A549 (cell line): Measurements from ENCODE around the gene FGF7.

Experiments
- CTCF ChIP-seq: fragments of >200 bp; sonication (Bioruptor Twin); formaldehyde crosslinking; IDR thresholded peaks from 3 replicates; pipeline ENCODE4 v1.5.1; 2016
- EP300 ChIP-seq, 2 experiments: fragments of >200 bp; sonication (Bioruptor Twin); formaldehyde crosslinking; IDR thresholded peaks; 2 replicates in 1 of 2; 3 replicates in 1 of 2; pipeline ENCODE4 v1.6.1; 2016 to 2017
- FOSL2 ChIP-seq, 2 experiments: fragments of 450-650 bp in 1 of 2; fragments of >200 bp in 1 of 2; sonication (Bioruptor Twin) in 1 of 2; formaldehyde crosslinking; IDR thresholded peaks; 2 replicates each; pipeline versions ENCODE4 v1.5.0 to v1.6.1; 2016 to 2020; ENCODE audit warnings: mild to moderate bottlenecking in 1 of 2, moderate library complexity in 1 of 2
- JUN ChIP-seq, 2 experiments: fragments of >200 bp; sonication (Bioruptor Twin); formaldehyde crosslinking; IDR thresholded peaks; 2 replicates in 1 of 2; 3 replicates in 1 of 2; pipeline ENCODE4 v1.6.1; 2016 to 2017
- KDM1A ChIP-seq: fragments of 200-600 bp; sonication (generic); IDR thresholded peaks from 2 replicates; pipeline ENCODE4 v1.6.1; 2016; ENCODE audit warnings: low read depth, mild to moderate bottlenecking
- MYC ChIP-seq: IDR thresholded peaks from 2 replicates; pipeline ENCODE4 v1.6.1; 2012; ENCODE audit warnings: mild to moderate bottlenecking, inconsistent platforms, low read length, improper control_type of control experiment, borderline replicate concordance
- NPAS2 ChIP-seq: fragments of 250-450 bp; sonication (Bioruptor Pico); IDR thresholded peaks from 2 replicates; pipeline ENCODE4 v1.8.0; 2022; ENCODE audit warnings: mild to moderate bottlenecking, moderate library complexity, borderline replicate concordance
- POLR2A ChIP-seq: IDR thresholded peaks from 2 replicates; pipeline ENCODE4 v1.6.1; 2012; ENCODE audit warnings: mild to moderate bottlenecking, low read length
- POLR2AphosphoS2 ChIP-seq: conservative IDR thresholded peaks from 2 replicates; pipeline ENCODE4 v1.6.1; 2012; ENCODE audit warnings: low read length, improper control_type of control experiment, inconsistent platforms
- RAD21 ChIP-seq, 2 experiments: fragments of >200 bp in 1 of 2; sonication (Bioruptor Twin) in 1 of 2; formaldehyde crosslinking in 1 of 2; IDR thresholded peaks in 1 of 2; conservative IDR thresholded peaks in 1 of 2; 2 replicates in 1 of 2; 3 replicates in 1 of 2; pipeline ENCODE4 v1.6.1; 2012 to 2018; ENCODE audit warnings: inconsistent platforms in 1 of 2
- REST ChIP-seq: fragments of 200-600 bp; sonication (generic); IDR thresholded peaks from 2 replicates; pipeline ENCODE4 v1.6.1; 2016; ENCODE audit warnings: antibody characterized with exemption, mild to moderate bottlenecking, moderate library complexity
- RFX5 ChIP-seq: fragments of 450-650 bp; IDR thresholded peaks from 2 replicates; pipeline ENCODE4 v1.7.1; 2014; ENCODE audit warnings: antibody characterized with exemption, mild to moderate bottlenecking, moderate library complexity
- SMC3 ChIP-seq: fragments of >200 bp; sonication (Bioruptor Twin); formaldehyde crosslinking; IDR thresholded peaks from 3 replicates; pipeline ENCODE4 v1.6.1; 2018; ENCODE audit warnings: inconsistent platforms
- SREBF2 ChIP-seq: fragments of 450-650 bp; IDR thresholded peaks from 2 replicates; pipeline ENCODE4 v1.6.1; 2014; ENCODE audit warnings: mild to moderate bottlenecking, moderate library complexity

DNA sequence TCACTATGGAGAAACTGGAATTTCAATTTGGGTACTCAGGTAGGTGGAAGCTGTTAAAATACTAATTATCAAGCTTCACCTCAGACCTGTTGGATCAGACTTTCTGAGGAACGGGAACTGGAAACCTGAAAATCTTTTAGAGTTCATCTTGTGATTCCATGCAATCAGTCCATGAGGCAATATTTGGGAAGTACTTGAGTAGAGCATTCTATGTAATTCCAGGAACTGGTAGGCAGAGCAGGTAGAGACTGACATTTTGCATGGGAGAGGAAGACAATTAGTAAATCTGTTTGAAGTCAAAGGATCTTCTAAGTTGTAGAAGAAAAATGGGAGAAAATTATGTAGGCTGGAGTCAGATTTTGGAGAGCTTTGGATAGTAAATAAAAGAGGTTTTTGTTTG lies 43.1 kb downstream of the FGF7 start:
- TF ChIP-seq SMC3 (no peak), CTCF (no peak), REST (no peak), RFX5 (no peak), SREBF2 (no peak), POLR2AphosphoS2 (no peak), JUN (IDR thresholded peaks at IDR 0.05) (no peak), MYC (no peak), RAD21 (conservative IDR thresholded peaks at IDR 0.05 in 1 of 2, IDR thresholded peaks at IDR 0.05 in 1 of 2) (no peak), KDM1A (no peak), POLR2A (no peak), EP300 (IDR thresholded peaks at IDR 0.05) (no peak), FOSL2 (IDR thresholded peaks at IDR 0.05) (no peak), FOSL2 (CRISPR knock-in tag; IDR thresholded peaks at IDR 0.05) (no peak), NPAS2 (CRISPR knock-in tag) (no peak)
